Measurements from ENCODE around the gene PDE4D. TPM values are rescaled to one million over a fixed set of nuclear protein-coding genes. Genes with fewer than 3 reads are reported as not detected.

PDE4D gene
- total and polyA plus RNA-seq, 10 of the 15 experiments (the other 5 are each of a cell fraction or from before 2014, with no cell fraction given), result 0.87 to 4.1 (median 2.2) TPM

DNA sequence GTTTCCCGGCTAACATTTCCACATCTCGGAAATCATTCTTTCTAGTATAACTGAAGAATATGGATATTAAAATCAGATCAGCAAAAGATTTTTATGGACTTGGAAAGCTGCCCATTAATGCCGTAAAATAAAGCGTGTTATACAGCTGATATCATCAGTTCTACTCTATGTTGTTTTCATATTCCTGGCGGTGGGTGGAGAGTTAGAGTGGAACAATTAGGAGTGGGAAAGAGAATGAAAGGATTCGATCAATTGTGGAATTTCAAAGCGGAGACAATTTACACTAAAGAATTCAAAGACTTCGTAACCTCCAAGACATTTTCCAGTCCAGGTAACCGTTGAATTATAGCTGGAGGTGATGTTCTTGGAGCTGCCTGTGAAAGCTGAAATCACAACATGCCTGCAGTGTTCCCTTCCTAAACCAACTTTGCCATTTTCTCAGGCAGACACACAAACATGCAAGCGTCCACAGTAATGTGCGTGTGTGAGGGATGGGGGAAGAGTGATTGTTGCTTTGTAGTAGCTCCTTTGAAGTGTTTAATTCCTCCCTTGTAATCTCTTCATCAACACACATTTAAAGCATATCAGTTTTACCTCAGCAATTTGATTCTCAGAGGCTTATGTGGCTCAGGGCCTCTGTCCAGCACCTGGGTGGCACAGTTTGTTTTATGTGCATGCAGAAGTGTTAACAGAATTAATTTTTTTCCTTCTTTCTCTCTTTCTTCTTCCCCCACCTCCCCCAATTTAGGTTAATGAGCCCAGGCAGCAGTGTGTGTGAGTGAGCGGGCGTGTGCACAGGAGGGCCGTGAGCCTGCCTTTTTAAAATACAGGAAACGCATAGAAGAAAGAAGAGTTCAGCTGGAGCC lies 766.6 kb downstream of the PDE4D start:
- DNase-seq (ENCODE audit: low read depth, low spot score), result no peak
- ChIA-PET RAD21 (ENCODE audit: unreplicated experiment) (interaction anchor here (1.9 kb wide), 1 partner anchor 11 kb away, joined by 5 read pairs; no protein-coding TSS in a partner anchor), SMC1A (ENCODE audit: uncharacterized antibody, unreplicated experiment) (interaction anchor here (1.6 to 1.8 kb wide), 2 partner anchors 11 to 18 kb away, joined by 3 to 6 read pairs; no protein-coding TSS in a partner anchor), CTCF (interaction anchor here (0.9 to 2.0 kb wide), 5 partner anchors 10 to 240 kb away, joined by 3 to 6 read pairs (median 4); no protein-coding TSS in a partner anchor), POLR2A (interaction anchor here (1.6 kb wide), 1 partner anchor 54 kb away, joined by 3 read pairs; no protein-coding TSS in a partner anchor)
- Histone ChIP-seq H3K9ac (ENCODE audit: control insufficient read depth, insufficient read depth, low read length) (no peak overlapping the region), H3K4me1 (ENCODE audit: control insufficient read depth, insufficient read depth, low read length) (no peaks in the 10 kb centered on the region; the same call in 1 of the 2 replicates), H3K27ac (ENCODE audit: control insufficient read depth, insufficient read depth) (no peak overlapping the region), H2AFZ (ENCODE audit: control insufficient read depth, low read depth, low read length) (no peak overlapping the region), H3K4me2 (ENCODE audit: control insufficient read depth, insufficient read depth) (peak overlapping the region; percentile 41; the same call in 1 of the 2 replicates), H3K27me3 (replicated peaks in 1 of 2; ENCODE audit: control insufficient read depth in 2 of 2, insufficient read depth in 2 of 2, low read length in 1 of 2) (no peaks in the 10 kb centered on the region; a peak in 1 of 4 replicates), H3K79me2 (ENCODE audit: control insufficient read depth, insufficient read depth, low read length) (no peaks in the 10 kb centered on the region), H4K20me1 (ENCODE audit: control insufficient read depth, insufficient read depth) (no peaks in the 10 kb centered on the region), H3K4me3 (no peak overlapping the region; the same call in 1 of the 2 replicates), H3K9me3 (replicated peaks; ENCODE audit: control insufficient read depth, insufficient read depth, low read length) (no peaks in the 10 kb centered on the region), H3K36me3 (ENCODE audit: control insufficient read depth in 2 of 2, insufficient read depth in 2 of 2, low read length in 1 of 2) (no peaks in the 10 kb centered on the region)
- peak; percentile 39; the same call in 1 of the 2 replicates for TF ChIP-seq SPI1 (IDR thresholded peaks at IDR 0.05; ENCODE audit: borderline replicate concordance, insufficient read depth, low read depth, low read length)
- TF ChIP-seq, protein P1, sequence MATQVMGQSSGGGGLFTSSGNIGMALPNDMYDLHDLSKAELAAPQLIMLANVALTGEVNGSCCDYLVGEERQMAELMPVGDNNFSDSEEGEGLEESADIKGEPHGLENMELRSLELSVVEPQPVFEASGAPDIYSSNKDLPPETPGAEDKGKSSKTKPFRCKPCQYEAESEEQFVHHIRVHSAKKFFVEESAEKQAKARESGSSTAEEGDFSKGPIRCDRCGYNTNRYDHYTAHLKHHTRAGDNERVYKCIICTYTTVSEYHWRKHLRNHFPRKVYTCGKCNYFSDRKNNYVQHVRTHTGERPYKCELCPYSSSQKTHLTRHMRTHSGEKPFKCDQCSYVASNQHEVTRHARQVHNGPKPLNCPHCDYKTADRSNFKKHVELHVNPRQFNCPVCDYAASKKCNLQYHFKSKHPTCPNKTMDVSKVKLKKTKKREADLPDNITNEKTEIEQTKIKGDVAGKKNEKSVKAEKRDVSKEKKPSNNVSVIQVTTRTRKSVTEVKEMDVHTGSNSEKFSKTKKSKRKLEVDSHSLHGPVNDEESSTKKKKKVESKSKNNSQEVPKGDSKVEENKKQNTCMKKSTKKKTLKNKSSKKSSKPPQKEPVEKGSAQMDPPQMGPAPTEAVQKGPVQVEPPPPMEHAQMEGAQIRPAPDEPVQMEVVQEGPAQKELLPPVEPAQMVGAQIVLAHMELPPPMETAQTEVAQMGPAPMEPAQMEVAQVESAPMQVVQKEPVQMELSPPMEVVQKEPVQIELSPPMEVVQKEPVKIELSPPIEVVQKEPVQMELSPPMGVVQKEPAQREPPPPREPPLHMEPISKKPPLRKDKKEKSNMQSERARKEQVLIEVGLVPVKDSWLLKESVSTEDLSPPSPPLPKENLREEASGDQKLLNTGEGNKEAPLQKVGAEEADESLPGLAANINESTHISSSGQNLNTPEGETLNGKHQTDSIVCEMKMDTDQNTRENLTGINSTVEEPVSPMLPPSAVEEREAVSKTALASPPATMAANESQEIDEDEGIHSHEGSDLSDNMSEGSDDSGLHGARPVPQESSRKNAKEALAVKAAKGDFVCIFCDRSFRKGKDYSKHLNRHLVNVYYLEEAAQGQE (IDR thresholded peaks at IDR 0.05; ENCODE audit: low read depth, low read length), result peak; percentile 55; the same call in 1 of the 2 replicates
- TF ChIP-seq DPF2 (IDR thresholded peaks at IDR 0.05), result no peak
- no TSS peak for BruUV-seq (replicated peaks)
- ATAC-seq, result no peak
- intact Hi-C loops (cut with micrococcal nuclease; ENCODE audit: unreplicated experiment) (loop anchor here (2.0 kb wide), 2 partner anchors 52 to 92 kb away; no protein-coding TSS in a partner anchor), in situ Hi-C loops (cut with MboI) (no loop called here)
- FAIRE-seq, result no peak
- 49% methylated on average over 15 of the region's 15 CpGs for WGBS (ENCODE audit: insufficient coverage, insufficient replicate concordance, low lambda C conversion rate, missing lambda C conversion rate)

Measured in GM12878 (cell line).